HEK293 (cell line): ENCODE results near the gene SEC24C.

Experiments used
- HOXA7 ChIP-seq: sonication (generic); formaldehyde crosslinking; IDR thresholded peaks from 2 replicates; pipeline ENCODE4 v1.8.1; 2022; ENCODE audit warnings: missing genetic modification reagents, borderline replicate concordance
- ZBTB1 ChIP-seq: fragments of 450-650 bp; formaldehyde crosslinking; IDR thresholded peaks from 2 replicates; pipeline ENCODE4 v1.5.1; 2016; ENCODE audit warnings: missing biosample characterization, missing genetic modification characterization
- ZNF48 ChIP-seq: fragments of 450-650 bp; formaldehyde crosslinking; IDR thresholded peaks from 2 replicates; pipeline ENCODE4 v1.5.1; 2016; ENCODE audit warnings: missing biosample characterization, missing genetic modification characterization
- ZNF549 ChIP-seq: fragments of 450-650 bp; IDR thresholded peaks from 2 replicates; pipeline ENCODE4 v1.5.1; 2018; ENCODE audit warnings: missing biosample characterization, missing genetic modification characterization, mild to moderate bottlenecking, inconsistent platforms, moderate library complexity
- ZNF621 ChIP-seq: fragments of 450-650 bp; formaldehyde crosslinking; IDR thresholded peaks from 2 replicates; pipeline ENCODE4 v1.5.1; 2017; ENCODE audit warnings: missing biosample characterization, missing genetic modification characterization
- TF ChIP-seq, protein P1 (sequence below): fragments of 450-650 bp; formaldehyde crosslinking; IDR thresholded peaks from 2 replicates; pipeline ENCODE4 v1.5.1; 2016; ENCODE audit warnings: missing biosample characterization, missing genetic modification characterization

DNA sequence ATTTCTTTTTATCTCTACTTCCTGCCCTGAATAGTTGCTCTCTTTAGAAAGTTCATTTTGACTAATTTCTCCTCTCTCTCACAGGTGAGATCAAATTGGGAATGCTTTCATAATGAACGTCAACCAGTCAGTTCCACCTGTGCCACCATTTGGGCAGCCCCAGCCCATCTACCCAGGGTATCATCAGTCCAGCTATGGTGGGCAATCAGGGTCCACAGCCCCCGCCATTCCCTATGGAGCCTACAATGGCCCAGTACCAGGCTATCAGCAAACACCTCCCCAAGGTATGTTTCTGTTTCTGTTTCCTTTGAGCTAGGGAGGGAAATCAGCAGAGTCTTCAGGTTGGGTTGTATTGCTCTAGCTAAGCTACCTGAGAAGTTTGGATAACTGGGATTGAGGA, 2.5 kb downstream of the SEC24C start:
- TF ChIP-seq ZNF48 (tag by site-specific recombination) = no peak
- no peak for TF ChIP-seq ZBTB1
- TF ChIP-seq HOXA7 (CRISPR knock-in tag) = no peak
- TF ChIP-seq, protein P1, sequence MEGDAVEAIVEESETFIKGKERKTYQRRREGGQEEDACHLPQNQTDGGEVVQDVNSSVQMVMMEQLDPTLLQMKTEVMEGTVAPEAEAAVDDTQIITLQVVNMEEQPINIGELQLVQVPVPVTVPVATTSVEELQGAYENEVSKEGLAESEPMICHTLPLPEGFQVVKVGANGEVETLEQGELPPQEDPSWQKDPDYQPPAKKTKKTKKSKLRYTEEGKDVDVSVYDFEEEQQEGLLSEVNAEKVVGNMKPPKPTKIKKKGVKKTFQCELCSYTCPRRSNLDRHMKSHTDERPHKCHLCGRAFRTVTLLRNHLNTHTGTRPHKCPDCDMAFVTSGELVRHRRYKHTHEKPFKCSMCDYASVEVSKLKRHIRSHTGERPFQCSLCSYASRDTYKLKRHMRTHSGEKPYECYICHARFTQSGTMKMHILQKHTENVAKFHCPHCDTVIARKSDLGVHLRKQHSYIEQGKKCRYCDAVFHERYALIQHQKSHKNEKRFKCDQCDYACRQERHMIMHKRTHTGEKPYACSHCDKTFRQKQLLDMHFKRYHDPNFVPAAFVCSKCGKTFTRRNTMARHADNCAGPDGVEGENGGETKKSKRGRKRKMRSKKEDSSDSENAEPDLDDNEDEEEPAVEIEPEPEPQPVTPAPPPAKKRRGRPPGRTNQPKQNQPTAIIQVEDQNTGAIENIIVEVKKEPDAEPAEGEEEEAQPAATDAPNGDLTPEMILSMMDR (tag by site-specific recombination) = no peak
- TF ChIP-seq ZNF549 = no peak
- no peak for TF ChIP-seq ZNF621
